ENCODE results near the gene SLC15A4. TPM values are rescaled to one million over a fixed set of nuclear protein-coding genes. Genes with fewer than 3 reads are reported as not detected.

Gene SLC15A4
- total RNA-seq, 4 donors from 2014 or later, result 37.5 to 43.0 (median 39.6) TPM

- Histone ChIP-seq H3K4me3 (no peak overlapping the region), H3K4me1 (peaks cover 7 to 17% (median 13%) of the 10 kb centered on the region in 4 donors), H3K27me3 (no peaks in the 10 kb centered on the region), H3K27ac (replicated peaks in 1 of 4) (no peak overlapping the region), H3K9me3 (peaks cover 0 to 4% (median 0%) of the 10 kb centered on the region in 4 donors), H3K36me3 (peaks cover 43 to 68% (median 55%) of the 10 kb centered on the region in 4 donors)
- 96% methylated on average over 9 of the region's 9 CpGs for WGBS
- TF ChIP-seq POLR2A (IDR thresholded peaks at IDR 0.05; ENCODE audit: low read depth) (no peak), CTCF (IDR thresholded peaks at IDR 0.05) (no peak), POLR2AphosphoS5 (IDR thresholded peaks at IDR 0.05) (no peak)
- intact Hi-C loops (cut with DNase I), result no loop called here
- DNase-seq (ENCODE audit: extremely low spot score), result no peak
Observed at GRCh38 chr12:128803788-128804187, 20.0 kb downstream of the SLC15A4 start.

- no peak for DNase-seq (ENCODE audit: extremely low spot score)
- Histone ChIP-seq H3K27me3 (no peaks in the 10 kb centered on the region), H3K36me3 (peaks cover 39 to 69% (median 56%) of the 10 kb centered on the region in 4 donors), H3K27ac (replicated peaks in 1 of 4) (no peak overlapping the region), H3K4me1 (peaks cover 7 to 17% (median 13%) of the 10 kb centered on the region in 4 donors), H3K9me3 (peaks cover 0 to 4% (median 0%) of the 10 kb centered on the region in 4 donors), H3K4me3 (no peak overlapping the region)
- 94% methylated on average over 12 of the region's 13 CpGs for WGBS
- TF ChIP-seq POLR2A (IDR thresholded peaks at IDR 0.05; ENCODE audit: low read depth) (no peak), EP300 (IDR thresholded peaks at IDR 0.05) (no peak), CTCF (IDR thresholded peaks at IDR 0.05) (no peak), POLR2AphosphoS5 (IDR thresholded peaks at IDR 0.05) (no peak)
- intact Hi-C loops (cut with DNase I), result no loop called here
Observed at GRCh38 chr12:128802756-128803155, 21.0 kb downstream of the SLC15A4 start.

- 61% methylated on average over 8 of the region's 8 CpGs for WGBS
- TF ChIP-seq POLR2A (IDR thresholded peaks at IDR 0.05; ENCODE audit: low read depth) (no peak), EP300 (IDR thresholded peaks at IDR 0.05) (no peak), POLR2AphosphoS5 (IDR thresholded peaks at IDR 0.05) (no peak), CTCF (IDR thresholded peaks at IDR 0.05) (no peak)
- peaks cover 39 to 69% (median 56%) of the 10 kb centered on the region in 4 donors for H3K36me3 ChIP-seq
- no peak overlapping the region for H3K27ac ChIP-seq (replicated peaks in 1 of 4)
- peaks cover 7 to 21% (median 13%) of the 10 kb centered on the region in 4 donors for H3K4me1 ChIP-seq
- H3K4me3 ChIP-seq, result no peak overlapping the region
- no peaks in the 10 kb centered on the region for H3K27me3 ChIP-seq
- DNase-seq (ENCODE audit: extremely low spot score), result no peak
- intact Hi-C loops (cut with DNase I), result no loop called here
- peaks cover 0 to 4% (median 0%) of the 10 kb centered on the region in 4 donors for H3K9me3 ChIP-seq
Observed at GRCh38 chr12:128801879-128802391, 21.8 kb downstream of the SLC15A4 start.

- no peak for TF ChIP-seq EP300 (IDR thresholded peaks at IDR 0.05)
- TF ChIP-seq POLR2A (IDR thresholded peaks at IDR 0.05; ENCODE audit: low read depth), result no peak
- no peak for TF ChIP-seq CTCF (IDR thresholded peaks at IDR 0.05)
- TF ChIP-seq POLR2AphosphoS5 (IDR thresholded peaks at IDR 0.05), result no peak
- peaks cover 0 to 4% (median 0%) of the 10 kb centered on the region in 4 donors for H3K9me3 ChIP-seq
- H3K4me1 ChIP-seq, result peaks cover 7 to 22% (median 16%) of the 10 kb centered on the region in 4 donors
- no peak overlapping the region for H3K4me3 ChIP-seq
- no peak overlapping the region for H3K27ac ChIP-seq (replicated peaks in 1 of 4)
- 96% methylated on average over 14 of the region's 14 CpGs for WGBS
- H3K36me3 ChIP-seq, result peaks cover 44 to 69% (median 60%) of the 10 kb centered on the region in 4 donors
- no peak for DNase-seq (ENCODE audit: extremely low spot score)
- no peaks in the 10 kb centered on the region for H3K27me3 ChIP-seq
- intact Hi-C loops (cut with DNase I), result no loop called here
Observed at GRCh38 chr12:128800606-128801005, 23.2 kb downstream of the SLC15A4 start.
